Activated effector memory CD4-positive, alpha-beta T cell treated with Interleukin-2 at 50 U/mL for 16 hours (primary cell): ENCODE results near the gene EXPH5.

Source experiments
- DNase-seq: peaks from one replicate; pipeline ENCODE4 v3.0.0-alpha.2; 2020

The EXPH5 gene

GRCh38 chr11:108558222-108558621 lies 35.3 kb downstream of the EXPH5 start:
- no peak for DNase-seq

- no peak for DNase-seq
Observed at GRCh38 chr11:108556019-108556418, 37.5 kb downstream of the EXPH5 start.

GRCh38 chr11:108551651-108552462 lies 41.7 kb downstream of the EXPH5 start:
- no peak for DNase-seq

GRCh38 chr11:108549319-108549885 lies 44.2 kb downstream of the EXPH5 start:
- DNase-seq, result no peak

- no peak for DNase-seq
Observed at GRCh38 chr11:108545909-108546501, 47.6 kb downstream of the EXPH5 start.

GRCh38 chr11:108543316-108543964 lies 50.1 kb downstream of the EXPH5 start:
- no peak for DNase-seq

GRCh38 chr11:108541531-108541930 lies 52.0 kb downstream of the EXPH5 start:
- DNase-seq, result no peak

- no peak for DNase-seq
Observed at GRCh38 chr11:108538502-108538901, 55.1 kb downstream of the EXPH5 start.

- no peak for DNase-seq
Observed at GRCh38 chr11:108538022-108538424, 55.5 kb downstream of the EXPH5 start.

- no peak for DNase-seq
Observed at GRCh38 chr11:108536783-108537182, 56.8 kb downstream of the EXPH5 start.

GRCh38 chr11:108535384-108535955 lies 58.1 kb downstream of the EXPH5 start:
- DNase-seq, result no peak

- DNase-seq, result no peak
Observed at GRCh38 chr11:108534274-108534882, 59.2 kb downstream of the EXPH5 start.

- no peak for DNase-seq
Observed at GRCh38 chr11:108530426-108530825, 63.1 kb downstream of the EXPH5 start.

GRCh38 chr11:108527382-108527781 lies 66.2 kb downstream of the EXPH5 start:
- DNase-seq, result no peak

GRCh38 chr11:108525161-108525560 lies 68.4 kb downstream of the EXPH5 start:
- no peak for DNase-seq

- DNase-seq, result no peak
Observed at GRCh38 chr11:108524422-108524821, 69.1 kb downstream of the EXPH5 start.

GRCh38 chr11:108522318-108522717 lies 71.2 kb downstream of the EXPH5 start:
- DNase-seq, result no peak

- no peak for DNase-seq
Observed at GRCh38 chr11:108518581-108518980, 75.0 kb downstream of the EXPH5 start.

- DNase-seq, result no peak
Observed at GRCh38 chr11:108516125-108516524, 77.4 kb downstream of the EXPH5 start.

GRCh38 chr11:108512708-108513107 lies 80.9 kb downstream of the EXPH5 start:
- no peak for DNase-seq

GRCh38 chr11:108511851-108512474 lies 81.6 kb downstream of the EXPH5 start:
- DNase-seq, result no peak
